Kidney epithelial cell (primary cell): Measurements from ENCODE around the gene CD82. TPM values are rescaled to one million over a fixed set of nuclear protein-coding genes. Genes with fewer than 3 reads are reported as not detected.
"Not testable (repeated sequence)": the region's sequence is repeated elsewhere in the genome, so short reads cannot be mapped to it uniquely, and the experiment has no call there.

Experiments
- DNase-seq: peaks from one replicate; pipeline ENCODE4 v3.0.0-alpha.2; 2010; ENCODE audit warnings: low read depth
- H3K27me3 ChIP-seq: 2 replicates; pipeline ENCODE4 v1.6.0; 2011; ENCODE audit warnings: low read length; ENCODE audit not compliant: control insufficient read depth, insufficient read depth
- H3K36me3 ChIP-seq: 2 replicates; pipeline ENCODE4 v1.5.1; 2011; ENCODE audit warnings: low read length; ENCODE audit not compliant: control insufficient read depth, insufficient read depth
- H3K4me3 ChIP-seq: 2 replicates; pipeline ENCODE4 v1.5.1; 2011; ENCODE audit warnings: low read depth, mild to moderate bottlenecking, control low read depth, low read length
- CTCF ChIP-seq: IDR thresholded peaks from 2 replicates; pipeline ENCODE4 v1.5.1; 2011; ENCODE audit warnings: mild to moderate bottlenecking, moderate library complexity, low read length, control low read depth, inconsistent platforms; ENCODE audit not compliant: insufficient read depth, poor library complexity, severe bottlenecking
- total RNA-seq: library from RNA; depleted of rRNA; stranded (reverse); fragments of >200 nt; gene quantifications from 2 replicates; pipeline ENCODE4 v1.2.3, GENCODE V29; 2015

CD82 gene
- total RNA-seq, 1 donor from 2014 or later, result 47.3 TPM

- no peak for TF ChIP-seq CTCF
- Histone ChIP-seq H3K4me3 (no peak overlapping the region), H3K27me3 (no peaks in the 10 kb centered on the region), H3K36me3 (no peaks in the 10 kb centered on the region)
- DNase-seq, result no peak
Measured at GRCh38 chr11:44548032-44548695, 17.3 kb upstream of the CD82 start.

- not testable (repeated sequence) for DNase-seq, H3K4me3 ChIP-seq, H3K27me3 ChIP-seq, H3K36me3 ChIP-seq
Measured at GRCh38 chr11:44548961-44549749, 16.3 kb upstream of the CD82 start.

- no peaks in the 10 kb centered on the region for H3K36me3 ChIP-seq
- no peak for DNase-seq
- H3K27me3 ChIP-seq, result no peaks in the 10 kb centered on the region
- no peak overlapping the region for H3K4me3 ChIP-seq
- TF ChIP-seq CTCF, result no peak
Measured at GRCh38 chr11:44550123-44550522, 15.3 kb upstream of the CD82 start.

- no peak for DNase-seq
- Histone ChIP-seq H3K4me3 (no peak overlapping the region), H3K27me3 (no peaks in the 10 kb centered on the region), H3K36me3 (no peaks in the 10 kb centered on the region)
- no peak for TF ChIP-seq CTCF
Measured at GRCh38 chr11:44551456-44552139, 13.9 kb upstream of the CD82 start.

GRCh38 chr11:44555031-44555800 is 10.2 kb upstream of the CD82 start:
- TF ChIP-seq CTCF, result no peak
- DNase-seq, result no peak
- H3K27me3 ChIP-seq, result no peaks in the 10 kb centered on the region
- no peaks in the 10 kb centered on the region for H3K36me3 ChIP-seq
- no peak overlapping the region for H3K4me3 ChIP-seq
